HG02623 (cell line): Measurements from ENCODE around the gene EVPL.

Experiments
- ATAC-seq: cut with Tn5 transposase; IDR thresholded peaks from one replicate; pipeline ENCODE4 v1.9.1; 2021; ENCODE audit warnings: moderate library complexity; ENCODE audit not compliant: unreplicated experiment

Gene EVPL

DNA sequence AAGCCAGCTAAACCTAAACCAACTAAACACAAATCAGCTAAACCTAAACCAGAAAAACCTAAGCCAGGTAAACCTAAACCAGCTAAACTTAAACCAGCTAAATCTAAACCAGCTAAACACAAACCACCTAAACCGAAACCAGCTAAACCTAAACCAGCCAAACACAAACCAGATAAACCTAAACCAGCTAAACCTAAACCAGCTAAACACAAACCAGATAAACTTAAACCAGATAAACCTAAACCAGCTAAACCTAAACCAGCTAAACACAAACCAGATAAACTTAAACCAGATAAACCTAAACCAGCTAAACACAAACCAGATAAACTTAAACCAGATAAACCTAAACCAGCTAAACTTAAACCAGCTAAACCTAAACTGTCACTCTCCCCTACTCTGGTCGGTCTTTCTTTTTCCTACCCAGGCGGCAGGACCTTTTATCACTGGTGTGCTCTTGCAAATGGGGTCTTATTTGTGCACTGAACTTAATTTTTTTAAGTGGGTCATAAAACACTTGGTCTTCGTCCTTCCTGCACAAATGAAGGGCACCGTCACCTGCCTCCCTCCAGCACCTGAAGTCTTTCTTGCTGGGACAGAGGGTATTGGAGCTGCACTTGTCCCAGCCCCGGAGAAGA, 7.2 kb downstream of the EVPL start:
- no peak for ATAC-seq

DNA sequence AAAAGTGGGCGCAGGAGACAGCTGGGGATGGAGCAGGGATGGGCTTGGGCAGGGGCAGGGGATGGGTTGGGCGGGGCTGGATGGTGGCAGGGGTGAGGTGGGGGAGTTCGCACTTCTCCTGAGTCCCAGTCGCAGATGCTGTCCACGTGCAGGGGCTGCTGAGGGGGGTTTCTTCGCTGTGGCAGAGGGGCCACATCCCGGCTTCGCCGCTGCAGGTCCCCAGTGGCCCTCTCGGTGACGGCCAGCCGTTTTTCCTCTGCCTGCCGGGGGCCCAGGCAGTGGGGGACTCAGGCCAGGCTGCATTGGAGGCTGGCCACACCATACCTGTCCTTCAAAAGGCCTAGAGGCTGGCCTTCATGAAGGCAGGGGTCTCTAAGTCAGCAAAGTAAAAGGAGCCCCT, 8.3 kb downstream of the EVPL start:
- ATAC-seq = no peak

DNA sequence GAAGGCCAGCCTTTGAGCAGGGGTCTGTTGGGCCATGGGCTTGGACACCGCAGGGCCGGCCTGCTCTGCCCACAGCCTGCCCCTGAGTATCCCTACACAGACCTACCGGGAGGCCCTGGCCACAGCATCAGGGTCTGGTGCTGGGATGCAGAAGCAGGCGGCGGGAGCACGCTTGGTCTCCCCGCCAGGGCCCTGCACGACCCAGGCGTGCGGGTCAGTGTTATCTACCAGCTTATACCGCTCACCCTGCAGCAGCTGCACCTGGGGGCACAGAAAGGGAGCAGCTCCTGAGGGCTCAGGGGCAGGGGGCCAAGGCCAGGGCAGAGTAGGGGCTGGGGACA, 8.8 kb downstream of the EVPL start:
- ATAC-seq = no peak

DNA sequence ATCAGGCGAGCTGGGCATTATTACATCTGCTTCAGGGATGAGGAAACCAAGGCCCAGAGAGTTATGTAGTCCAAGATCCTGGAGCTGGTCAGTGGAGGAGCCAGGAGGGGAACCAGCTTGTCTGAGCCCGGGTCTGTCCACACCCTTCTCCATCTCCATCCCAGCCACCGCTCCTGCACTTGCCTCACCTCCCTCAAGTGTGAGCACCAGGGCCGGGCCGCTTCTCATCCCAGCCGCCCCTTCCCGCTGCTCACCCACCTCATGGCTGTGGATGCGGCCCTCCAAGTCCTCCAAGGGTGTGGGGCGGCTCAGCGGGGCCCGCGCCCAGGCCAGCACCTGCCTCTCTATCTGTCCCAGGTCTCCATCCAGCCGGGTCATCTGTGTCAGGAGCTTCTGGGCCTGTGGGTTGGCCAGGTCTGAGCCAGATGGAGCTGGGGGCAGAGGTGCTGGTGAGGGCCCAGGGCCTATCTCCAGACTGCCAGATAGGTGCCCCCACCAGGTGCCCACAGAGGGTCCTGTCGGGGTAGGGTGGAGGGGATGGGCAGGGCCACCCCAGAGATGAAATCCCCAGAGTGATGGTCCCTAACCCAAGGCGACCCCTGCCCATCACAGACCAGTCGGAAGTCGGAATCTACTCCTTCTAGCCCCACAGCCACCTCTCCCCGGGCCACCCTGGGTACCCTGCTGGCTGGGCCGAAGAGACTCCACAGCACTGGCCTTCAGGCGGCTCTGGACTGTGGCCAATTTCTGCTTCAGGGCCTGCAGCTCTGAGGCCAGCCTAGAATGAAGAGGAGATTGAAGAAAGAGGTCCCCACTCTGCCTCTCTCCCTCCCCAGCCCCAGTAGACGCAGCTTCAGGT, 9.4 kb downstream of the EVPL start:
- ATAC-seq = no peak

DNA sequence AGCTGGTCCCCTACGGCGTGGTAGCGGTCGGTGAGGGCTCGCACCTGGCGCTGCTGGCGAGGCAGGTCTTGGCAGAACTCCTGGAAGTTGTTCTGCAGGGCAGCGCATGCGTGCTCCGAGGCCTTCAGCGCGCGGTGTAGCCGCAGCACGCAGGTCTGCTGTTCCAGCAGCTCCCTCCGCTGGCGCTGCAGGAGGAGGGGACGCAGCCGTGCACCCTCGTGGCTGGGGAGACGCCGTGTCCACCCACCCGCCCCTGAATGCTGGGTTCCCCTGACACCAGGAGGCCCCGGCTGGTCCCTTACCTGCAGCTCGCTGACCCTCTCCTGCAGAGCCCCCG, 12.2 kb downstream of the EVPL start:
- no peak for ATAC-seq

DNA sequence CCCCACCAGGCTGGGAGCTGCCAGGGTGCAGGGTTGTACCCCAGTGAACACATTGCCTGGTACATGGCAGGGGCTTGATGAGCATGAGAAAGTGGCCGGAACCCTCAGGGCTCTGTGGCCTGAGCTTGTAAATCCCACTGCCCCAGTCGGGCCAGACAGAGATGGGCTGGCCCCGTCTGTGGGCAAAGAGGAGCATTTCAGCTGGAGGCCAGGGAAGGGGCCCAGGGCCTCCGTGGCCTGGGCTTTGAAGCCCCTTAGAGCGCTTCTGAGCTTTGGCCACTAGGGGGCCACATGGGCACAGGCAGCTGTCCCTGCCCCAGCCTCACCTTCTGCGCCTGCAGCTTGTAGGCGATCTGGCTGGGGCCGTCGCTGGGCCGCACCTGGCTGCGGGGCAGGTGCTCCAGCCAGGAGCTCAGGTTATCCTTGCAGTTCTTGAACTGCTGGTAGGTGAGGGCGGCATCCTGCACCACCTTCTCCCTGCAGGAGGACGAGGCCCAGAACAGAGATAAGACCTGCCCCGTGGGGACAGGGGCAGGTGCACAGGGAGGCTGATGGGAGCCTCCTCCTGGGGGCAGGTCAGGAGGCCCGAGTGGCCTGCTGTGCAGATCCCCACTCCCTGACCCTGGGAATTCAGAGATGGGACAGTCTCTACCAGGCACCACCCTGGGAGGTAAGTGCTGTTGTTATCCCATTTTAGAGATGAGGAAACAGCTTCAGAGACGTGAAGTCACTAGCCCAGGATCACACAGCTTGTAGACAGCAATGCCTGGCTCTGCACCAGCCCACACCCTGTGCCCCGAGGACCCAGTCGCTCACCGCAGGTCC, 12.8 kb downstream of the EVPL start:
- no peak for ATAC-seq

DNA sequence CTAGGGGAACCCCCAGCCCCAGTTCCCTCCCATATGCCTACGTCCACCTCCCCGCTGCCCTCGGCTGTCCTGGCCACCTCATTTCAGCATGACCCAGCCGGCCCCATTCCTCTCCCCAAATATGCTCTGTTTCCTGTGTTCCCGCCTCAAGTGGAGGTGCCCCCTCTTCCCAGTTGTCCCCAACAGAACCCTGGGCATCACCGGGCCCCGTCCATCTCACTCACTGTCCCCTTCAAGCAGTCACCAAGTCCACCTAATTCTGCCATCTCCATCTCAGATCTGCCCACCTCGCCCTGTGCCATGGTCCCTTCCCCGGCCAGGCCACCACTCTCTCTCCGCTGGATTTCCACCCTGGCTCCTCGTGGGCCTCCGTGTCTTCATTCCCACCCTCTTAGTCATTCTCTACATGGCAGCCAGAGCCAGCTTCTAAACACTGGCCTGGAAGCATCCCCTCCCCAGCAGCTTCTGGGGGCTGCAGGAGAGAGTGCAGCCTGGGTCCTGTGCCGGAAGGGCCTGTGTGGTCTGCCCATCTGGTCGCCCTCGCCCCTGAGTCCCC, 13.7 kb downstream of the EVPL start:
- no peak for ATAC-seq

DNA sequence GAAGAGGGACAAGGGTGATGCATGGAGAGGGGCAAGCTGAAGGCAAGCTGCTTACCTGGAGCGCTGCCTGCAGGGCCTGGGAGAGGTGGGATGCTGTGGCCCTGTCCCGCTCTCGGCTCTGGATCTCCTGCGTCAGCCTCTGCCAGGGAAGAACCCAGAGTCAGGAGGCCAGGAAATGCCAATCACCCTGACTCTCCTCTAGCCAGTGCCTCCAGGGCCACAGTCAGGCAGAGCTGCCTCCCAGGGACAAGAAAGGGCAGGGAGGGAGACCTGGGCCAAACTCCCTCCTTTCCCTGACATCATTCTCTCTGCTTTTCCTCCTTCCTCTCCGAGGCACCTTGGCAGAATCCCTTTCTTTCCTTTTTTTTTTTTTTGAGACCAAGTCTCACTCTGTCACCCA, 15.2 kb downstream of the EVPL start:
- no peak for ATAC-seq

DNA sequence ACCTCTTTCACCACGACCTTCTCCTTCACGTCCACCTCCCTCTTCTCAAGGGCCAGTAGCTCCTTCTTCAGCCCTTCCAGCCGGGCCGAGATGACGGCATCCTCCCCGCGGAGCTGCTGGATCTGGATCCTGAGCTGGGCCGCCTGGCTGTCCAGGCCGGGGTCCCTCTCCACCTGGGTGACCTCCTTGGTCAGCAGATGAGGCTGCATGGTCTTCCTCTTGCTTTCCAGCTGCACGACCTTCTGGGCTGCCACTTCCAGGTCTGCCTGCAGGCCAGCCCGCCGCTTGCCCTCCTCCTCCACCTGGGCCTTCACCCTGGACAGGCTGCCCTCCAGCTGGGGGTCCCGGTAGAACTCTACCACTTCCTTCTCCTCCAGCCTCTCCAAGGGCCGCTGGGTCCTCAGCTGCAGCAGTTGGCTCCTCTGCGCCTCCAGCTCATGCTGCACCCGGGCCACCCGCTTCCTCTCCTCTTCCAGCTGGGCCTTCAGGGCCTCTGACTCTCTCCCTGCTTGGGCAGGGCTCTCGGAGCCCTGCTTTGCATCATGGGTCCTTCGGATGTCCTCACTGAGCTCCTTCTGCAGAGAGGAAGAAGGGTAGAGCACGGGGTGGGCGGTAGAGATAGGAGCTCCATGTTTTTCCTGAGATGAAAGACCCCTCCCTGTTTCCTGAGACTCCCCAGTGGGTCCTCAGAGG, 17.0 kb downstream of the EVPL start:
- ATAC-seq = no peak

DNA sequence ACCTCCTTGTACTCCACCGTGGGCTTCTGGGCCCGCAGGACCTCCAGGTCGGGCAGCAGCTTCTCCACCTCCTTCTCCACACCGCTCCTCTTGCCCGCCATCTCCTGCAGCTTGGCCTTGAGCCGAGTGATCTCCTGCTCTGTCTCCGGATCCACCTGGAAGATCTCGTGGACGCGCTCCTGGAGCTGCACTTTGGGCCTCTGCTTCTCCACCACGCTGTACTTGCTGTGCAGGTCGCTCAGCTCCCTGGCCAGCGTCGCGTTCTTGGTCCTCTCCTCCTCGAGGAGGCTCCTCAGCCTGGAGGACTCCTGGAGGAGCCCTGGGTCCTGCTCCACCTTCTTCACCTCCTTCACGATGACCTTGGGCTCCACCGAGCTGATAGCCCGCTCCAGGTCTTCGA, 17.7 kb downstream of the EVPL start:
- no peak for ATAC-seq

DNA sequence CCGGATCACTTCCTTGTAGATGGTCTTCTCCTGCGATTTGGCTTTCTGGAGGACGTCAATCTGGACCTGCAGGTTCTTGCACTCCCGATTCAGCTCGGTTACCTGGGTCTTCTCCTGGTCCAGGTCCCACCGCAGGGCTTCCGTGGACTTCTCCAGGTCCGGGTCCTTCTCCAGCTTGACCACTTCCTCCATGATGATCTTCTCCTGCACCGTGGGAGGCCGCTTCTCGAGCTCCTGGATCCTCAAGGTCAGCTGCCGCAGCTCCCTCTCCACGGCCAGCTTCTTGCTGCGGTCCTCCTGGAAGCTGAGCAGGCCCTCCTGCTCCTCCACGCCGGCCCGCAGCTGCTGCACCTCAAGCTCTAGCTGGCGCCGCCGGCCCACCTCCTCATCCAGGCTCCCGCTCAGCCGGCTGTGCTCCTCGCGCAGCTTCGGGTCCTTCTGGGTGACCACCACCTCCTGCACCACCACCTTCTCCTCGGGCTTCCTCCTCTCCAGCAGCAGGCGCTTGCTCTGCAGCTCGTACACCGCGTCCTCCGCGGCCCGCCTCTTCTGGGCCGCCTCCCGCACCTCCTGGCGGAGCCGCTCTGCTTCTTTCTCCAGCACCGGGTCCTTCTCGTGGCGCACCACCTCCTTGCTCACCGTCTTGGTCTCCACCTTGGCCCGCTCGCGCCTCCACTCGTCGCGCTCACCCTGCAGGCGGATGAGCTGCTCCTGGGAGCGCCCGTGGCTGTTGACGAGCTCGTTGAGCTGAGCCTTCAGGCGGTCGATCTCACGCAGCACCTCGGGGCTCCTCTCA, 18.3 kb downstream of the EVPL start:
- no peak for ATAC-seq

DNA sequence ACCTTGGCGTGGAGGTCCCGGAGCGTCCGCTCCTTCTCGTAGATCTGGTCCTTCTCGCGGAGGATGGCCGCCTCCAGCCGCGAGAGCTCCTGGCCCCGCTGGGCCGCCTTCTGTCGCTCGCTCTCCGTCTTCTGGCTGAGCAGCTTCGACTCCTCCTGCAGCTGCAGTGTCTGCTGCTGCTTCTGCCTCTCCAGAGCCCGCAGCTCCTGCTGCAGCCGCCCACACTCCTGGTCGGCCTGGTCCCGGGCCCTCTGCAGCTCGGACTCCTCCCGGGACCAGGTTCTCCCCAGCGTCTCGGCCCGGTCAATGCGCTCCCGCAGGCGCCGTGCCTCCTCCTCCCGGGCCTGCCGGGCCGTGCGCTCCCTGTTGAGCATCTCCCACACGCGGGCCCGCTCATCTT, 18.9 kb downstream of the EVPL start:
- ATAC-seq = no peak

DNA sequence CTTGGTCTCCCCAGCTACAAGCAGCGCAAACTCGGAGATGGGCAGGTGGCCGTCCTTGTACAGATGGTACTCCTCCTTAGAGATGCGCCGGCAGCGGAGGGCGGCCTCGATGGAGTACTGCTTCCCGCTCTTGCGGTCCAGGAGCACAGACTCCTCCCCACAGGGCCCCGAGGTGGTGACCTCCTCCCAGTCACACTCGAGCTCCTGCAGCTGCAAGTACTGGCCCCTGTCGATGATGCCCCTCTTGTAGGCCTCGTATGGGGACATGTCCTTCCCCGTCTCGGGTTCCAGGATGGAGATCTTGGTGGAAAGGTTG, 19.3 kb downstream of the EVPL start:
- ATAC-seq = no peak

DNA sequence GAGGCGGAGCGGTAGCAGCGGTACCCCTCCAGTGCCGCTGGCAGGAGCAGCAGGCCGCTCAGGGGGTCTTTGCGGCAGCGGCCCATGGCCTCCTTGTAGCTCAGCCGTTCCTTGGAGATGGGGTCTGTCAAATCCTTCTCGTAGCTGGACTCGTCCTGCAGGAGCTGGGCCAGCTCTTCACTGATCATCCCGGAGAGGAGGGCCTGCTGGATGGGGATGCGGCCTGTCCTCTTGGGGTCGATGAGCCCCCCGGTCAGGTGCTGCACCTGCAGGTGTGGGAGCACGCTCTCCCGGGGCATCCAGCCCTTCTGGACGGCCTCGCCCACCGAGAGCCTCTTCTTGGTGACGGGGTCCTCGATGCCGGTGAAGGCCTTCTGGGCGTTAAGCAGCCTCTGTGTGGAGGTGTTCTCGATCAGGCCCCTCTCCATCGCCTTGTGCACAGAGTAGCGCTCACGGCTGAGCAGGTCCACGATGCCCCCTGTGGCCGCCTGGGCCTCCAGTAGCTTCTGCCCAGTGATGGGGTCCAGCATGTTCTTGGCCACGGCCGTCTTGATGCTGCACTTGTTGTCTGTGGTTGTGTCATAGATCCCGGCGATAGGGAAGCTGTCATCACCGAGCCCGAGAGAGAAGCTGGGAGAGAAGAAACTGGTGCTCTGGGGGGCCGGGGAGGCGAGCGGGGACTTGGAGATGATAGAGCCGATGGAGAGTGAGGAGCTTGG, 19.8 kb downstream of the EVPL start:
- ATAC-seq = no peak

DNA sequence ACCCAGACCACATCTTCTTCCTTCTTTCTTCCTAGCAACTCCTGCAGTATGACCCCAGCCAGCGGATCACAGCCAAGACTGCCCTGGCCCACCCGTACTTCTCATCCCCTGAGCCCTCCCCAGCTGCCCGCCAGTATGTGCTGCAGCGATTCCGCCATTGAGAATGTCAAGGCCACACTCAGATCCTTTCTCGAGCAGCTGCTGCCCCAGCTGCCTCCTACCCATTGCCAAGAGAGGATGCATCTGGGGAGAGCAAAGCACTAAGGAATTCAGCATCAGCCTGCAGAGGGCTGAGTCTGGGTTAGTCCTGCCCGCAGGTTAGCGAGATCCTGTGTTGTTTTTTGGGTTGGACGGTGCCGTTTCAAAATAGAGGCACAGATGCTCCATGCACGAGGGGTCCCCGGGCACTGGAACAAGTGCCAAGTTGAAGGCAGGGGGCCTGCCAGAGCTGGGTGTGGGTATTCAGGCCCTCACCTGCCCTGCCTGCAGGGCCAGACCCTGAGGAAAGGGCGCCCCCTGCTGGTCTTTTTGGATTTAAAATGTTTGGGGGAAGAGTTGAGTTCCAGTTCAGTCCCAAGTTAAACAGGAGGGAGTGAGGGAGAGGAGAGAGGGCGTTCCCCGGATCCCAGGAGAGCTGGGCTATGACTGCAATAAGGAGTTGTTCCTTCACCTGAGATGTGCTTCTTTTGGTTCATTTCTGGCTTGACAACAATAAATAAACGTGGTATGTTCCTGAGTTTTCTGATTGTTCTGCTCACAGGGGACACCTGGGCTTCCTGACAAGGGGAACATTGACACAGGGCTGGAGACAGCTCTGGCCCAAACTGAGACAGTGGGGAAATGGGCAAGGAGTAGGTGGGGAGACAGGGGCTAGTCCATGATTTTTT, 21.6 kb downstream of the EVPL start:
- no peak for ATAC-seq

DNA sequence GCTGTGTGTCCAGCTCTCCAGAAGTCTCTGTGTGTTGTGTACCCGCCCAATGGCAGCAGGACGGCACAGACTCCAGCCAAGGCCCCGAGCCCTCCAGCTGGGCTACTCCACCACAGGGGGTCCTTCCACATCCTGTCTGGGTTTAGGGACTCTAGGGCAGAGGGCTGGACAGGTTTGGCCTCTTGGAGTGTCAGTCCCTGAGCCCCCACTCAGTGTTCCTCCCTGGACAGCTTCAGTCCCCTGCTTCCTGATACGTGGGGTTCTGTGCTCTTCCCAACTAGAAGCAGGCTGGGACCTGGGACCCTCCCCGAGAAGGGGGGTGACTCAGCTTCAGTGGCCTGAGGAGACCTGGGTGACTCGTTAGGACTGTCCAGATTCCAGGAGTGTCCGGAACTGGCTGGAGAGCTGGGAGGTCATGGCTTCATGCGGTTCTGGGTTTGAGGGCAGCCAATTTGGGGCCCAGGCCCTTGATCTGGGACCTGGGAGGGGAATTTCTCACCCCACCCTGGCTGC, 22.3 kb downstream of the EVPL start:
- ATAC-seq = no peak

DNA sequence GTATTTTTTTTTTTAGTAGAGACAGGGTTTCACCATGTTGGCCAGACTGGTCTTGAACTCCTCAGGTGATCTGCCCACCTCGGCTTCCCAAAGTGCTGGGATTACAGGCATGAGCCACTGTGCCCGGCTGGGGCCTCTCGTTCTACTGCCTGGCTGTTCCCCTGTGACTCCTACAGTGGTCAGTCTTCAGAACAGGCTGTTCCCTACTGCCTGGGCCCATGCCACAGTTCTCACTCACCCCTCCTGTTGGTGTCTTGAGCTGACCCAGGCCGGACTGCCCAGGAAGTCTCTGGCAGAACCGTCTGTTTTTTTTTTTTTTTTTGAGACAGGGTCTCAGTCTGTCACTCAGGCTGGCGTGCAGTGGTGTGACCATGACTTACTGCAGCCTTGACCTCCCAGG, 23.2 kb downstream of the EVPL start:
- ATAC-seq = no peak

DNA sequence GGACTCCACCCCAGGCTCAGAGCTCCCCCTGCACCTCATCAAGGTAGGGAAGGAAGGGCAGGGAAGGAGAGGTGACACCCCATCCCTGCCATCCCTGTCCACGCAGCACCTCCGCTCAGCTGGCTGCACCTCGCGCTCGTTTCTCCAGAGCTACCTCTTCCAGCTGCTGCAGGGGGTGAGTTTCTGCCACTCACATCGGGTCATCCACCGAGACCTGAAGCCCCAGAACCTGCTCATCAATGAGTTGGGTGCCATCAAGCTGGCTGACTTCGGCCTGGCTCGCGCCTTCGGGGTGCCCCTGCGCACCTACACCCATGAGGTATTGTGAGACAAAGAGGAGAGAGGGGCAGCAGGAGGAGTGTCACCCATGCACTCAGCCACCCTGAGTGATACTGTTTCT, 25.0 kb downstream of the EVPL start:
- no peak for ATAC-seq
